Right atrium auricular region (tissue), 2 donors: ENCODE measurements around the gene NRXN3. TPM values are rescaled to one million over a fixed set of nuclear protein-coding genes. Genes with fewer than 3 reads are reported as not detected.

Source experiments
- DNase-seq: peaks from one replicate; pipeline ENCODE4 v3.0.0-alpha.2; 2019; ENCODE audit warnings: low spot score
- H3K27ac ChIP-seq, 2 donors: fragments of 200-600 bp; sonication (generic); 1 replicate in 1 of 2; 2 replicates in 1 of 2; pipeline ENCODE4 v1.5.1; 2016 to 2019
- H3K27me3 ChIP-seq, 2 donors: fragments of 200-600 bp; sonication (generic); one replicate each; pipeline versions ENCODE4 v1.5.1 to v1.6.0; 2017 to 2019
- H3K36me3 ChIP-seq: fragments of 200-600 bp; sonication (generic); one replicate; pipeline ENCODE4 v1.5.1; 2016
- H3K4me1 ChIP-seq, 2 donors: fragments of 200-600 bp; sonication (generic); one replicate each; pipeline versions ENCODE4 v1.5.1 to v1.6.0; 2017 to 2019
- H3K4me3 ChIP-seq, 2 donors: fragments of 200-600 bp; sonication (generic); 1 replicate in 1 of 2; 2 replicates in 1 of 2; pipeline ENCODE4 v1.5.1; 2017 to 2019; ENCODE audit warnings: mild to moderate bottlenecking in 1 of 2, moderate library complexity in 1 of 2
- H3K9me3 ChIP-seq, 2 donors: fragments of 200-600 bp; sonication (generic); one replicate each; pipeline ENCODE4 v1.5.1; 2019
- CTCF ChIP-seq, 2 donors: fragments of 200-600 bp; sonication (generic); IDR thresholded peaks; one replicate each; pipeline ENCODE4 v1.5.1; 2019; ENCODE audit warnings: antibody characterized with exemption in 2 of 2
- total RNA-seq, 2 donors: library from RNA; depleted of rRNA; stranded (reverse); fragments of >200 nt; gene quantifications; one replicate each; pipeline ENCODE4 v1.1.0, GENCODE V29; 2016

Gene NRXN3
- total RNA-seq, 2 donors from 2014 or later: 2.0 to 2.3 TPM

- no peaks in the 10 kb centered on the region for H3K36me3 ChIP-seq
- DNase-seq: no peak
- H3K27me3 ChIP-seq: no peaks in the 10 kb centered on the region
Observed at GRCh38 chr14:79916892-79917291, 1746.7 kb downstream of the NRXN3 start.

More at GRCh38 chr14:79916892-79917291, 1746.7 kb downstream of the NRXN3 start:
- no peak overlapping the region for H3K4me3 ChIP-seq
- H3K27ac ChIP-seq: no peak overlapping the region
- TF ChIP-seq CTCF (IDR thresholded peaks at IDR 0.05): no peak
- no peaks in the 10 kb centered on the region for H3K9me3 ChIP-seq
- no peaks in the 10 kb centered on the region for H3K4me1 ChIP-seq
